GM12878 (cell line): ENCODE measurements around the gene ZNF672. TPM values are rescaled to one million over a fixed set of nuclear protein-coding genes. Genes with fewer than 3 reads are reported as not detected.
A peak's percentile ranks its signal among the peaks of the same experiment; 100 is the strongest.

Experiments
- CBFB ChIP-seq: IDR thresholded peaks from 2 replicates; pipeline ENCODE4 v1.6.1; 2016; ENCODE audit warnings: antibody characterized with exemption, low read depth
- CTCF ChIP-seq, 3 experiments: IDR thresholded peaks in 2 of 3; conservative IDR thresholded peaks in 1 of 3; 2 replicates each; pipeline ENCODE4 v1.5.1; 2011; ENCODE audit warnings: low read depth in 3 of 3, low read length in 3 of 3, mild to moderate bottlenecking in 3 of 3, control low read depth in 2 of 3, moderate library complexity in 2 of 3, inconsistent platforms in 1 of 3, mixed read lengths in 1 of 3; ENCODE audit not compliant: control insufficient read depth in 2 of 3, insufficient read depth in 1 of 3; ENCODE audit errors: extremely low read depth in 1 of 3
- E2F8 ChIP-seq: fragments of 450-650 bp; IDR thresholded peaks from 2 replicates; pipeline ENCODE4 v1.6.1; 2018; ENCODE audit warnings: mild to moderate bottlenecking, low read depth, moderate library complexity; ENCODE audit not compliant: partially characterized antibody
- EZH2 ChIP-seq: IDR thresholded peaks from 2 replicates; pipeline ENCODE4 v1.6.1; 2012; ENCODE audit warnings: low read depth, mild to moderate bottlenecking, control low read depth, inconsistent platforms, low read length, borderline replicate concordance; ENCODE audit not compliant: control insufficient read depth
- HDGF ChIP-seq: fragments of 450-650 bp; IDR thresholded peaks from 2 replicates; pipeline ENCODE4 v1.6.1; 2016; ENCODE audit warnings: antibody characterized with exemption
- IKZF2 ChIP-seq, 2 experiments: fragments of 450-650 bp; IDR thresholded peaks; 2 replicates each; pipeline ENCODE4 v1.6.1; 2017; ENCODE audit warnings: mild to moderate bottlenecking in 2 of 2, moderate library complexity in 2 of 2
- IRF3 ChIP-seq: fragments of 450-650 bp; IDR thresholded peaks from 2 replicates; pipeline ENCODE4 v1.6.1; 2014; ENCODE audit warnings: mild to moderate bottlenecking
- MYB ChIP-seq: fragments of 150-350 bp; IDR thresholded peaks from 2 replicates; pipeline ENCODE4 v1.6.1; 2014; ENCODE audit warnings: mild to moderate bottlenecking, low read depth, low read length, borderline replicate concordance
- NFIC ChIP-seq: IDR thresholded peaks from 2 replicates; pipeline ENCODE4 v1.6.1; 2012; ENCODE audit warnings: low read depth, mild to moderate bottlenecking, inconsistent platforms, low read length, moderate library complexity
- PAX5 ChIP-seq: IDR thresholded peaks from 2 replicates; pipeline ENCODE4 v1.6.1; 2011; ENCODE audit warnings: low read depth, low read length, borderline replicate concordance
- PML ChIP-seq: IDR thresholded peaks from 2 replicates; pipeline ENCODE4 v1.6.1; 2012; ENCODE audit warnings: low read length, inconsistent platforms
- SREBF1 ChIP-seq: IDR thresholded peaks from 2 replicates; pipeline ENCODE4 v1.6.1; 2012; ENCODE audit warnings: mild to moderate bottlenecking, low read length
- STAT3 ChIP-seq: IDR thresholded peaks from 2 replicates; pipeline ENCODE4 v1.6.1; 2011; ENCODE audit warnings: low read depth, low read length, improper control_type of control experiment
- TBL1XR1 ChIP-seq: IDR thresholded peaks from 2 replicates; pipeline ENCODE4 v1.6.1; 2012; ENCODE audit warnings: low read depth, low read length, improper control_type of control experiment
- TCF12 ChIP-seq: IDR thresholded peaks from 2 replicates; pipeline ENCODE4 v1.6.1; 2011; ENCODE audit warnings: low read depth, mild to moderate bottlenecking, low read length
- ZBTB33 ChIP-seq: fragments of 450-650 bp; IDR thresholded peaks from 2 replicates; pipeline ENCODE4 v1.6.1; 2017; ENCODE audit warnings: mild to moderate bottlenecking
- ZNF207 ChIP-seq: fragments of 450-650 bp; IDR thresholded peaks from 2 replicates; pipeline ENCODE4 v1.6.1; 2014; ENCODE audit warnings: antibody characterized with exemption, mild to moderate bottlenecking, borderline replicate concordance
- ZNF592 ChIP-seq: fragments of 450-650 bp; IDR thresholded peaks from 2 replicates; pipeline ENCODE4 v1.6.1; 2017; ENCODE audit warnings: mild to moderate bottlenecking, moderate library complexity
- ZSCAN29 ChIP-seq: fragments of 450-650 bp; IDR thresholded peaks from 2 replicates; pipeline ENCODE4 v1.6.1; 2017; ENCODE audit warnings: mild to moderate bottlenecking, moderate library complexity
- polyA plus RNA-seq, 11 experiments: library from polyadenylated mRNA; depleted of rRNA in 4 of 11; unstranded in 6 of 11; stranded (reverse) in 5 of 11; fragments of >200 nt; fragmentation: Nextera tagmentation in 4 of 11; fragmentation: Illumina TruSeq in 1 of 11; extraction: Ambion mirVana in 4 of 11; extraction: Trizol in 1 of 11; gene quantifications; 1 replicate in 1 of 11; 2 replicates in 10 of 11; pipeline versions ENCODE4 v1.2.1 to v1.2.3, GENCODE V29; 2011 to 2016; ENCODE audit warnings: inconsistent platforms in 2 of 11, missing spikeins in 2 of 11, low read depth in 1 of 11
- total RNA-seq, 4 experiments: library from RNA; depleted of rRNA in 3 of 4; stranded (reverse); fragments of >200 nt in 3 of 4; fragmentation: Illumina TruSeq in 1 of 4; extraction: Trizol in 1 of 4; gene quantifications; 2 replicates each; pipeline versions ENCODE4 v1.2.1 to v1.2.3, GENCODE V29; 2013 to 2021

ZNF672 gene
- total and polyA plus RNA-seq, 10 of the 15 experiments (the other 5 are each of a cell fraction or from before 2014, with no cell fraction given) = 2.9 to 51.3 (median 39.8) TPM

- TF ChIP-seq ZBTB33 = no peak; the same call in 1 of the 2 replicates
- peak; percentile 88 for TF ChIP-seq NFIC
- TF ChIP-seq ZNF592 = no peak
- no peak for TF ChIP-seq CTCF (IDR thresholded peaks at IDR 0.05 in 2 of 3, conservative IDR thresholded peaks at IDR 0.05 in 1 of 3; ENCODE audit: control insufficient read depth in 2 of 3, extremely low read depth in 1 of 3, insufficient read depth in 1 of 3, low read depth in 3 of 3, low read length in 3 of 3)
- no peak for TF ChIP-seq IRF3
- TF ChIP-seq MYB = no peak
- TF ChIP-seq SREBF1 = no peak
- peak; percentile 95 for TF ChIP-seq ZSCAN29
- TF ChIP-seq E2F8 = peak; percentile 74
- peak; percentile 78 for TF ChIP-seq CBFB
- TF ChIP-seq IKZF2 (IDR thresholded peaks at IDR 0.05) = peak; percentile 99
- TF ChIP-seq HDGF = no peak
- no peak; the same call in 1 of the 2 replicates for TF ChIP-seq TBL1XR1
- TF ChIP-seq EZH2 = no peak
- peak; percentile 40; the same call in 1 of the 2 replicates for TF ChIP-seq TCF12
- 0 out of 2 replicates have a peak, but pooled peaks have one; percentile 43 for TF ChIP-seq PML
- TF ChIP-seq ZNF207 = peak; percentile 77; the same call in 1 of the 2 replicates
- TF ChIP-seq PAX5 = no peak
- TF ChIP-seq STAT3 = no peak
These were observed 36.0 kb downstream of the ZNF672 start (continued) for GRCh38 chr1:248873993-248874533.
